H9 (cell line): ENCODE data around the gene C16orf78. TPM values are rescaled to one million over a fixed set of nuclear protein-coding genes. Genes with fewer than 3 reads are reported as not detected.

Experiments used
- DNase-seq: peaks from one replicate; pipeline ENCODE4 v3.0.0-alpha.2; 2017
- H2AFZ ChIP-seq: one replicate; pipeline ENCODE4 v1.6.1; 2013; ENCODE audit warnings: mild to moderate bottlenecking, low read length, control low read depth, moderate library complexity
- H2AK5ac ChIP-seq: 2 replicates; pipeline ENCODE4 v1.6.1; 2013; ENCODE audit warnings: low read length, control low read depth, mixed read lengths; ENCODE audit not compliant: insufficient read length
- H2BK120ac ChIP-seq: one replicate; pipeline ENCODE4 v1.6.1; 2013; ENCODE audit warnings: low read depth, mild to moderate bottlenecking, low read length, control low read depth, inconsistent platforms; ENCODE audit not compliant: poor library complexity, severe bottlenecking
- H2BK12ac ChIP-seq: 2 replicates; pipeline ENCODE4 v1.6.1; 2013; ENCODE audit warnings: low read length, control low read depth, mixed read lengths, low read depth; ENCODE audit not compliant: insufficient read length
- H2BK15ac ChIP-seq: 2 replicates; pipeline ENCODE4 v1.6.1; 2013; ENCODE audit warnings: low read depth, low read length, control low read depth
- H2BK20ac ChIP-seq: one replicate; pipeline ENCODE4 v1.6.1; 2013; ENCODE audit warnings: low read depth, mild to moderate bottlenecking, low read length, control low read depth, inconsistent platforms; ENCODE audit not compliant: poor library complexity, severe bottlenecking
- H2BK5ac ChIP-seq: 2 replicates; pipeline ENCODE4 v1.6.1; 2013; ENCODE audit warnings: low read length, control low read depth, mixed read lengths; ENCODE audit not compliant: insufficient read length
- H3K14ac ChIP-seq: 2 replicates; pipeline ENCODE4 v1.6.1; 2013; ENCODE audit warnings: low read length, control low read depth; ENCODE audit not compliant: insufficient read depth
- H3K18ac ChIP-seq: 2 replicates; pipeline ENCODE4 v1.6.1; 2013; ENCODE audit warnings: low read depth, mild to moderate bottlenecking, mixed read lengths, low read length, control low read depth; ENCODE audit not compliant: insufficient read length
- H3K23ac ChIP-seq: 2 replicates; pipeline ENCODE4 v1.6.1; 2013; ENCODE audit warnings: low read length, control low read depth, mixed read lengths, low read depth; ENCODE audit not compliant: insufficient read length
- H3K23me2 ChIP-seq: 2 replicates; pipeline ENCODE4 v1.6.1; 2013; ENCODE audit warnings: low read depth, mild to moderate bottlenecking, mixed read lengths, low read length, control low read depth; ENCODE audit not compliant: insufficient read length, poor library complexity, severe bottlenecking
- H3K27ac ChIP-seq: 2 replicates; pipeline ENCODE4 v1.5.1; 2013; ENCODE audit warnings: low read length, control low read depth, mixed read lengths, low read depth; ENCODE audit not compliant: insufficient read length
- H3K27me3 ChIP-seq: 2 replicates; pipeline ENCODE4 v1.6.1; 2013; ENCODE audit warnings: low read length, control low read depth, inconsistent platforms; ENCODE audit not compliant: insufficient read depth
- H3K4ac ChIP-seq: 2 replicates; pipeline ENCODE4 v1.6.1; 2013; ENCODE audit warnings: low read depth, mild to moderate bottlenecking, control low read depth, inconsistent platforms, low read length, moderate library complexity
- H3K4me1 ChIP-seq: 2 replicates; pipeline ENCODE4 v1.6.1; 2013; ENCODE audit warnings: low read length, control low read depth, inconsistent platforms; ENCODE audit not compliant: insufficient read depth
- H3K4me2 ChIP-seq: 2 replicates; pipeline ENCODE4 v1.6.1; 2013; ENCODE audit warnings: low read length, control low read depth, mixed read lengths; ENCODE audit not compliant: insufficient read length, insufficient read depth
- H3K56ac ChIP-seq: 2 replicates; pipeline ENCODE4 v1.6.1; 2013; ENCODE audit warnings: low read depth, mild to moderate bottlenecking, mixed read lengths, low read length, control low read depth; ENCODE audit not compliant: insufficient read length
- H3K79me1 ChIP-seq: 2 replicates; pipeline ENCODE4 v1.6.1; 2013; ENCODE audit warnings: low read depth, mild to moderate bottlenecking, moderate library complexity, low read length, control low read depth, inconsistent platforms; ENCODE audit not compliant: insufficient read depth, poor library complexity, severe bottlenecking
- H3K79me2 ChIP-seq: 2 replicates; pipeline ENCODE4 v1.6.1; 2013; ENCODE audit warnings: low read length, control low read depth, inconsistent platforms; ENCODE audit not compliant: insufficient read depth
- H3K9ac ChIP-seq: 2 replicates; pipeline ENCODE4 v1.6.1; 2013; ENCODE audit warnings: low read length, control low read depth, mixed read lengths; ENCODE audit not compliant: insufficient read length; ENCODE audit errors: extremely low read depth
- H3K9me3 ChIP-seq: one replicate; pipeline ENCODE4 v1.6.1; 2013; ENCODE audit warnings: low read depth, low read length, inconsistent platforms; ENCODE audit not compliant: control insufficient read depth
- H3T11ph ChIP-seq: one replicate; pipeline ENCODE4 v1.6.1; 2013; ENCODE audit warnings: mild to moderate bottlenecking, low read length, control low read depth, inconsistent platforms
- H4K20me1 ChIP-seq: one replicate; pipeline ENCODE4 v1.6.1; 2013; ENCODE audit not compliant: control insufficient read depth, insufficient read length, insufficient read depth
- H4K5ac ChIP-seq: 2 replicates; pipeline ENCODE4 v1.6.1; 2013; ENCODE audit warnings: low read depth, mild to moderate bottlenecking, mixed read lengths, low read length, control low read depth; ENCODE audit not compliant: insufficient read length
- H4K8ac ChIP-seq: replicated peaks from 2 replicates; pipeline ENCODE4 v1.6.1; 2013; ENCODE audit warnings: low read length, control low read depth, mixed read lengths, low read depth; ENCODE audit not compliant: insufficient read length
- H4K91ac ChIP-seq: 2 replicates; pipeline ENCODE4 v1.6.1; 2013; ENCODE audit warnings: low read depth, mild to moderate bottlenecking, moderate library complexity, mixed read lengths, low read length, control low read depth; ENCODE audit not compliant: insufficient read length
- H3K27ac Mint-ChIP-seq, 3 experiments: 2 replicates in 2 of 3; 3 replicates in 1 of 3; pipeline ENCODE4 v1.8.0; 2020 to 2021; ENCODE audit warnings: mixed read lengths in 3 of 3, mild to moderate bottlenecking in 1 of 3, moderate library complexity in 1 of 3
- H3K27me3 Mint-ChIP-seq: 2 replicates; pipeline ENCODE4 v1.8.0; 2021; ENCODE audit warnings: low read depth, mild to moderate bottlenecking, moderate library complexity, mixed read lengths
- H3K36me3 Mint-ChIP-seq, 3 experiments: 2 replicates in 2 of 3; 3 replicates in 1 of 3; pipeline ENCODE4 v1.8.0; 2020 to 2021; ENCODE audit warnings: low read depth in 3 of 3, mixed read lengths in 3 of 3; ENCODE audit not compliant: insufficient read depth in 1 of 3
- H3K4me1 Mint-ChIP-seq, 2 experiments: 2 replicates each; pipeline ENCODE4 v1.8.0; 2020; ENCODE audit warnings: mixed read lengths in 2 of 2
- H3K4me3 Mint-ChIP-seq, 2 experiments: 2 replicates in 1 of 2; 3 replicates in 1 of 2; pipeline ENCODE4 v1.8.0; 2020 to 2021; ENCODE audit warnings: mild to moderate bottlenecking in 2 of 2, mixed read lengths in 2 of 2, moderate library complexity in 1 of 2
- H3K9me3 Mint-ChIP-seq, 2 experiments: 2 replicates in 1 of 2; 3 replicates in 1 of 2; pipeline ENCODE4 v1.8.0; 2020; ENCODE audit warnings: mild to moderate bottlenecking in 2 of 2, mixed read lengths in 2 of 2, moderate library complexity in 1 of 2
- CTCF ChIP-seq: fragments of 200-600 bp; sonication (generic); conservative IDR thresholded peaks from 3 replicates; pipeline ENCODE4 v1.8.0; 2021; ENCODE audit warnings: antibody characterized with exemption, mild to moderate bottlenecking
- WGBS: extraction: QIAGEN DNeasy Blood & Tissue Kit; methylation state at CpG from one replicate; pipeline ENCODE4 v1.1.7; 2013; ENCODE audit warnings: missing lambda C conversion rate, low lambda C conversion rate, mixed read lengths; ENCODE audit not compliant: insufficient read length; ENCODE audit errors: extremely low coverage; 5-methylcytosine and 5-hydroxymethylcytosine counted together
- total RNA-seq: library from RNA; stranded (reverse); gene quantifications from 2 replicates; pipeline ENCODE4 v1.2.1, GENCODE V29; 2021

C16orf78 gene
- total RNA-seq, 1 experiment from 2014 or later = not detected

GRCh38 chr16:49362230-49362629 is 11.4 kb upstream of the C16orf78 start:
- Histone ChIP-seq H3K23me2 (no peaks in the 10 kb centered on the region), H3K79me2 (0 out of 2 replicates have a peak, but pooled peaks cover 2% of the 10 kb centered on the region), H3K56ac (no peak overlapping the region), H4K8ac (no peak overlapping the region), H3T11ph (no peak overlapping the region), H2BK5ac (no peak overlapping the region), H3K9ac (no peak overlapping the region), H3K27ac (no peak overlapping the region), H3K79me1 (no peaks in the 10 kb centered on the region), H2BK12ac (no peak overlapping the region), H2AK5ac (no peak overlapping the region), H3K4me2 (no peak overlapping the region), H2BK15ac (no peak overlapping the region), H4K5ac (no peak overlapping the region), H2AFZ (no peak overlapping the region), H4K20me1 (no peaks in the 10 kb centered on the region), H3K18ac (no peak overlapping the region), H3K9me3 (no peaks in the 10 kb centered on the region), H4K91ac (no peak overlapping the region), H3K23ac (no peak overlapping the region), H3K4ac (no peak overlapping the region), H3K14ac (no peak overlapping the region), H3K27me3 (no peaks in the 10 kb centered on the region), H3K4me1 (peaks cover 4% of the 10 kb centered on the region; the same call in 1 of the 2 replicates), H2BK20ac (no peak overlapping the region), H2BK120ac (no peak overlapping the region)
- Mint-ChIP-seq H3K9me3 (peaks cover 7 to 9% of the 10 kb centered on the region in 2 experiments; a peak in 4 of 5 replicates), H3K27ac (no peak overlapping the region), H3K4me3 (no peak overlapping the region; a peak in 1 of 5 replicates), H3K36me3 (peaks cover 5 to 11% (median 10%) of the 10 kb centered on the region in 3 experiments), H3K4me1 (peaks cover 41 to 43% of the 10 kb centered on the region in 2 experiments), H3K27me3 (peaks cover 8% of the 10 kb centered on the region)
- DNase-seq = peak; percentile 48
- no peak for TF ChIP-seq CTCF
- WGBS = no CpG with 5 or more reads among the region's 3 CpGs
